Astrocyte (in vitro differentiated cells and primary cell): ENCODE results near the gene PLD3. TPM values are rescaled to one million over a fixed set of nuclear protein-coding genes. Genes with fewer than 3 reads are reported as not detected.
"Not testable (repeated sequence)": the region's sequence is repeated elsewhere in the genome, so short reads cannot be mapped to it uniquely, and the experiment has no call there.

Experiments used
- DNase-seq: peaks from one replicate; pipeline ENCODE4 v3.0.0-alpha.2; 2010; ENCODE audit warnings: low read depth
- FAIRE-seq: peaks from 2 replicates; lab custom pipeline; 2011; peaks lifted over from hg19 to GRCh38; lab: Jason Lieb, UNC
- H2AFZ ChIP-seq: 2 replicates; pipeline ENCODE4 v1.6.0; 2012; ENCODE audit warnings: low read depth, low read length, inconsistent platforms
- H3K27ac ChIP-seq: 2 replicates; pipeline ENCODE4 v1.5.1; 2011; ENCODE audit warnings: low read depth, low read length, inconsistent platforms
- H3K27me3 ChIP-seq: 2 replicates; pipeline ENCODE4 v1.6.0; 2011; ENCODE audit warnings: low read length, inconsistent platforms; ENCODE audit not compliant: insufficient read depth
- H3K36me3 ChIP-seq: 2 replicates; pipeline ENCODE4 v1.5.1; 2011; ENCODE audit warnings: low read length, inconsistent platforms; ENCODE audit not compliant: insufficient read depth
- H3K4me1 ChIP-seq: 2 replicates; pipeline ENCODE4 v1.5.1; 2011; ENCODE audit warnings: low read length, inconsistent platforms; ENCODE audit not compliant: insufficient read depth
- H3K4me2 ChIP-seq: 2 replicates; pipeline ENCODE4 v1.6.0; 2012; ENCODE audit warnings: low read length, inconsistent platforms
- H3K4me3 ChIP-seq: 2 replicates; pipeline ENCODE4 v1.5.1; 2011; ENCODE audit warnings: low read depth, mild to moderate bottlenecking, low read length, inconsistent platforms; ENCODE audit not compliant: insufficient read depth
- H3K79me2 ChIP-seq: 2 replicates; pipeline ENCODE4 v1.6.0; 2012; ENCODE audit warnings: mild to moderate bottlenecking, low read length, inconsistent platforms; ENCODE audit not compliant: insufficient read depth
- H3K9ac ChIP-seq: 2 replicates; pipeline ENCODE4 v1.6.0; 2012; ENCODE audit warnings: mild to moderate bottlenecking, low read length, inconsistent platforms
- H3K9me3 ChIP-seq: 2 replicates; pipeline ENCODE4 v1.5.1; 2012; ENCODE audit warnings: low read depth, mild to moderate bottlenecking, low read length, inconsistent platforms; ENCODE audit not compliant: insufficient read depth
- H4K20me1 ChIP-seq: 2 replicates; pipeline ENCODE4 v1.6.0; 2012; ENCODE audit warnings: low read length, inconsistent platforms; ENCODE audit not compliant: insufficient read depth
- H3K27ac Mint-ChIP-seq: one replicate; pipeline ENCODE4 v1.8.0; 2021; ENCODE audit warnings: mild to moderate bottlenecking, mixed read lengths; ENCODE audit not compliant: unreplicated experiment
- H3K27me3 Mint-ChIP-seq: one replicate; pipeline ENCODE4 v1.8.0; 2021; ENCODE audit warnings: low read depth, mixed read lengths; ENCODE audit not compliant: unreplicated experiment
- H3K36me3 Mint-ChIP-seq: one replicate; pipeline ENCODE4 v1.8.0; 2021; ENCODE audit warnings: low read depth, mixed read lengths; ENCODE audit not compliant: unreplicated experiment
- H3K4me1 Mint-ChIP-seq: one replicate; pipeline ENCODE4 v1.8.0; 2021; ENCODE audit warnings: low read depth, mixed read lengths; ENCODE audit not compliant: unreplicated experiment
- H3K4me3 Mint-ChIP-seq: one replicate; pipeline ENCODE4 v1.8.0; 2021; ENCODE audit warnings: mild to moderate bottlenecking, moderate library complexity, mixed read lengths; ENCODE audit not compliant: unreplicated experiment
- H3K9me3 Mint-ChIP-seq: one replicate; pipeline ENCODE4 v1.8.0; 2021; ENCODE audit warnings: mild to moderate bottlenecking, mixed read lengths; ENCODE audit not compliant: unreplicated experiment
- CTCF ChIP-seq: IDR thresholded peaks from 2 replicates; pipeline ENCODE4 v1.5.1; 2011; ENCODE audit warnings: low read depth, mild to moderate bottlenecking, inconsistent platforms, low read length, moderate library complexity; ENCODE audit not compliant: insufficient read depth
- EZH2 ChIP-seq: IDR thresholded peaks from 2 replicates; pipeline ENCODE4 v1.6.1; 2012; ENCODE audit warnings: mild to moderate bottlenecking, low read length, inconsistent platforms; ENCODE audit not compliant: insufficient read depth
- total RNA-seq: library from RNA; stranded (reverse); gene quantifications from 2 replicates; pipeline ENCODE4 v1.2.1, GENCODE V29; 2021

PLD3 gene
- total RNA-seq, 1 donor from 2014 or later: 728 TPM

- Mint-ChIP-seq H3K9me3 (no peaks in the 10 kb centered on the region), H3K27me3 (peaks cover 2% of the 10 kb centered on the region), H3K36me3 (no peaks in the 10 kb centered on the region), H3K4me1 (peaks cover 1% of the 10 kb centered on the region), H3K4me3 (no peak overlapping the region), H3K27ac (no peak overlapping the region)
- Histone ChIP-seq H3K9me3 (no peaks in the 10 kb centered on the region), H2AFZ (no peak overlapping the region), H3K79me2 (no peaks in the 10 kb centered on the region), H3K27me3 (no peaks in the 10 kb centered on the region), H3K4me1 (no peaks in the 10 kb centered on the region), H3K4me3 (no peak overlapping the region), H3K9ac (no peak overlapping the region), H3K27ac (no peak overlapping the region), H4K20me1 (no peaks in the 10 kb centered on the region), H3K36me3 (no peaks in the 10 kb centered on the region), H3K4me2 (no peak overlapping the region)
- FAIRE-seq (no peak), DNase-seq (no peak)
- TF ChIP-seq EZH2 (no peak), CTCF (no peak)
Observed at GRCh38 chr19:40407714-40408597, 59.5 kb downstream of the PLD3 start.

- H2AFZ ChIP-seq, H3K27ac ChIP-seq, H3K9ac ChIP-seq, H3K4me2 ChIP-seq, H3K9me3 ChIP-seq, H3K9me3 Mint-ChIP-seq, H3K4me3 ChIP-seq, H3K27me3 ChIP-seq, H3K4me1 ChIP-seq, DNase-seq, H3K4me1 Mint-ChIP-seq, FAIRE-seq, H3K36me3 Mint-ChIP-seq, H3K79me2 ChIP-seq, H4K20me1 ChIP-seq, H3K4me3 Mint-ChIP-seq, H3K27me3 Mint-ChIP-seq, H3K27ac Mint-ChIP-seq, H3K36me3 ChIP-seq: not testable (repeated sequence)
Observed at GRCh38 chr19:40408598-40408925, 60.1 kb downstream of the PLD3 start.

GRCh38 chr19:40410030-40410389 is 61.5 kb downstream of the PLD3 start:
- Histone ChIP-seq H3K4me1 (peaks cover 4% of the 10 kb centered on the region), H3K4me3 (no peak overlapping the region), H3K9ac (no peak overlapping the region), H3K79me2 (no peaks in the 10 kb centered on the region), H3K4me2 (no peak overlapping the region), H3K9me3 (no peaks in the 10 kb centered on the region), H3K27ac (no peak overlapping the region), H4K20me1 (no peaks in the 10 kb centered on the region), H3K36me3 (no peaks in the 10 kb centered on the region), H2AFZ (no peak overlapping the region), H3K27me3 (no peaks in the 10 kb centered on the region)
- no peak for TF ChIP-seq CTCF
- no peak for TF ChIP-seq EZH2
- H3K4me3 Mint-ChIP-seq: no peak overlapping the region
- DNase-seq (no peak), FAIRE-seq (no peak)
- no peaks in the 10 kb centered on the region for H3K9me3 Mint-ChIP-seq
- peaks cover 1% of the 10 kb centered on the region for H3K4me1 Mint-ChIP-seq
- H3K27ac Mint-ChIP-seq: no peak overlapping the region
- H3K27me3 Mint-ChIP-seq: peaks cover 2% of the 10 kb centered on the region
- H3K36me3 Mint-ChIP-seq: no peaks in the 10 kb centered on the region
